HG02759 (cell line): ENCODE data around the gene GPR137B.
"Not testable (repeated sequence)": the region's sequence is repeated elsewhere in the genome, so short reads cannot be mapped to it uniquely, and the experiment has no call there.

ENCODE experiments used
- ATAC-seq: cut with Tn5 transposase; IDR thresholded peaks from one replicate; pipeline ENCODE4 v1.9.1; 2021; ENCODE audit warnings: mild to moderate bottlenecking, moderate library complexity; ENCODE audit not compliant: unreplicated experiment

Gene GPR137B

GRCh38 chr1:236186471-236186870, 44.1 kb downstream of the GPR137B start:
- ATAC-seq: not testable (repeated sequence)

DNA sequence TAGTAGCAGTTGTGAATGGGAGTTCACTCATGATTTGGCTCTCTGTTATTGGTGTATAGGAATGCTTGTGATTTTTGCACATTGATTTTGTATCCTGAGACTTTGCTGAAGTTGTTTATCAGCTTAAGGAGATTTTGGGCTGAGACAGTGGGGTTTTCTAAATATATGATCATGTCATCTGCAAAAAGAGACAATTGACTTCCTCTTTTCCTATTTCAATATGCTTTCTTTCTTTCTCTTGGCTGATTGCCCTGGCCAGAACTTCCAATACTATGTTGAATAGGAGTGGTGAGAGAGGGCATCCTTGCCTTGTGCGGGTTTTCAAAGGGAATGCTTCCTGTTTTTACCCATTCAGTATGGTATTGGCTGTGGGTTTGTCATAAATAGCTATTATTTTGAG, 45.7 kb downstream of the GPR137B start:
- not testable (repeated sequence) for ATAC-seq

GRCh38 chr1:236193184-236193583, 50.8 kb downstream of the GPR137B start:
- no peak for ATAC-seq

DNA sequence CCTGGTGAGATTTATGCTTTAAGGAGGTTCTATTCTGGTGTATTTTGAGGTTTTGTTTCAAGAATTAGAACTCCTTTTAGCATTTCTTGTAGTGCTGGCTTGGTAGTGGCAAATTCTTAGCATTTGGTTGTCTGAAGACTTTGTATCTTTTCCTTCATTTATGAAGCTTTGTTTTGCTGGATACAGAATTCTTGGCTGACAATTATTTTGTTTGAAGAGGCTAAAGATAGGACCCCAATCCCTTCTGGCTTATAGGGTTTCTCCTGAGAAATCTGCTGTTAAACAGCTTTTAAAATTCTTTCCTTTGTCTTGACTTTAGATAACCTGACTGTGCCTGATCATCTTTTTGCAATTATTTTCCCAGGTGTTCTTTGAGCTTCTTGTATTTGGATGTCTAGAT, 58.6 kb downstream of the GPR137B start:
- no peak for ATAC-seq

DNA sequence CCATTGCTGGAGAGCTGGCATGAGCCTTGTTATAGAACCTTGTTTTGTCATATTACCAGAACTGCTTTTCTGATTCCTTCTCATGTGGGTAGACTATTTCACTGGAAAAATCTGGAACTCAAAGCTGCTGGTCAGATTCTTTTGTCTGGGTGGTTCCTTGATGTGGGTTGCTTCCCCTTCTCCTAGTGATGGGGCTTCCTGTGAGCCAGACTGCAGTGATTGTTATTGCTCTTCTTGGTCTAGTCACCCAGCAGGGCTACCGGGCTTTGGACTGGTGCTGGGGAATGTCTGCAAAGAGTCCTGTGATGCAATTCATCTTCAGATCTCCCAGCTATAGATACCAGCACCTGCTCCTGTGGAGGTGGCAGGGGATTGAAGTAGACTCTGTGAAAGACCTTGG, 59.4 kb downstream of the GPR137B start:
- no peak for ATAC-seq

- no peak for ATAC-seq
These were observed 61.7 kb downstream of the GPR137B start for GRCh38 chr1:236204039-236204438.

GRCh38 chr1:236204656-236205055, 62.3 kb downstream of the GPR137B start:
- no peak for ATAC-seq

GRCh38 chr1:236206548-236206947, 64.2 kb downstream of the GPR137B start:
- no peak for ATAC-seq

DNA sequence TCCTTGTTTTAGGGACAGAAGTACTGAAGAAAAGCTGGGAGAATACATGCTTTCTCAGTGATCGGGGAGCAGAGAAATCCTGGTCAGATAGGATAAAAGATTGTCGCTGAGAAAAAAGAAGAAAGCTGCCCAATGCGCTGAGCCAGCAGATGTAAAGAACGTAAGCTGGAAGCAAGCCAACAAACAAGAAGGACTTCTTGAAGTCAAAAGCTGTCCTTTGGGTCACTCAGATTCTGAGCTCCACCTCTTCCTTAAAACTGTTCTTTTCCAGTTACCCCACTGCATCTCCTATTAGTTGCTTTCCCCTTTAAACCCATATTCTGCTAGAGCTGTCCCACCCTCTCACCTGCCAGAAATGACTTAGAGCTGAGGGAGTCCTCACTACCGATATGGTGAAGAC, 64.8 kb downstream of the GPR137B start:
- ATAC-seq: no peak

DNA sequence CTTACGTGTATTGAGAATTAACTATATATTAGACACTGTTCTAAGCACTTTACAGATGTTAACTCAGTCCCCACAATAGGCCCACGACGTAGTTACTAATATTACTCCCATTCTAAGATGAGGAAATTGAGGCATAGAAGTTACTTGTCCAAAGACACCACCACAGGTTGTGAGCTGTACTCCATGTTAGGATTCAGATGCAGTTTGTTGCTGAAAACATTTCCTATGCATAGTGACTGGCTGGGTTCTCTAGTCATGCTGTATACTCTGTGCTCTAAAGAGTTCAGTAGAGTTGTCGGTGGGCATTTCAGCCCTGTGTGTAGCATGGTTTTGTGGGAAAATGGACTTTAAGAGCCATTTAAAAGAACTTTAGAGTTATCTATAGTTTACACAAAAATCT, 65.2 kb downstream of the GPR137B start:
- ATAC-seq: no peak

DNA sequence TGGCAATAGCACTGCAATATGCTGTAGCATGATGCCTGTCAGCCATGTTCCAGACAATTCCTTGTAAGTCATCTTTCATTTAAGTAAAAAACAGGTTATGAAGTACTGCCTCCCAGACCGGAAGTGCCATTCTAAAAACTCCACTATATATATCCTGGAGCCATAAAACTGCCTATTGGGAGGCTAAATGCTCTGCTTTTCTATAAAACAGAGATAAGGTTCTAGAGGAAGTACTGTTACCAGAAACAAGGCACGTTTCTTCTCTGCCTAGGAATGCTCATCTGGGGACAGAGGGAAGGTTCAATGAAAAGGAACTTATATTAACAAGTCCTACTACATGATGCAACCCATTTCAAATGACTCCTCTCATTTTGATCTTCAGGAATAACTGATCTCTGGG, 66.8 kb downstream of the GPR137B start:
- no peak for ATAC-seq

DNA sequence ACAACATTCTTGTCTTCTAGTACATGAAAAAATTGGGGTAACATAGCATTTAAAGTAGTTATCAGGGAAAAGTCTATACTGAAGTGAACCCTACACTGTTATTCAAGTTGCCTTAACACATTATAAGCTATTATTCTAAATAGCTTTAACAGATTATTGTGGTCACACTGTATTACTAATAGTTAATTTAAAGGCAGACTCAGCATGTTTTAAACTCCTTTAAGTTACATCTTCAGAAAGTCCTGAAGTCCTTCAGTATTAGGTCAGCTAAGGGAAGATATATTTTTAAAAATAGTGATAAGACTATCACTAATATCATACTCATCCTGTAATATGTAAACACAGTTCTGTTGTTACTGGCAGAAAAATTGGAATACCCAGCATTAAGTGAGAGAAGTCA, 67.4 kb downstream of the GPR137B start:
- ATAC-seq: no peak

DNA sequence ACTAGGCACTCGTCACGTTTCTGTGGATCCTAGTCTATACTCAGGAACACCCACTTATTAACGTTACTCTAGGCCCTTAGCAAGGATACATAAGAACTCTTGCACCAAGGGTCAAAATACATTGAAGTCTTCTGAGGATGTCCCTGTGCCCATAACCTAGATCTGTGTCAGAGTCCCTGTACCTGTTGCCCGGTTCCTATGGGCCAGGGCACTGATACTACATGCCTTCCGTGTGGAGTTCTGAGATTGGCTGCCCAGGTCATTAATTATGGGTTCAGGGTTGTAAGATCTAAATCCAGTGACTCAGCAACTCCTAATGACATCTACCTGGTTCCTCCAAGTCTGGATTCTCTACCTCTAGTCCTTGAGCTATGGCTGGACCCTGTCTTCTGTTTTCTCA, 69.5 kb downstream of the GPR137B start:
- ATAC-seq: no peak

DNA sequence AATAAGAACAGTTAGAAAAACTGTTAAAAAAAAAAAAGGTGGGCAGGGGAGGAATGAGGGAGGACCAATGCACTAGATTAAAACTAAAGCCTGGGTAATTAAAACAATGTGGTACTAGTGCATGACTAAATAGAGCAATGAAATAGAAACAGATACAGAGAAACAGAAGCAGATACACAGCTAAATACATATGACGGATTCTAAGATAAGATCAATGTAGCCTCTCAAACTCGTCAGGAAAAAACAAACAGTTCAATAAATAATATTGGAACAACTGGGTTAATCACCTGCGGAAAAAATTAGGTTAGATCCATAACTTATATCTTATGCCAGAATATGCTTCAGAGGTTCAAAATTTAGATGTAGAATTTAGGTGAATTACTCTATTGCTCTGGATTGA, 71.2 kb downstream of the GPR137B start:
- ATAC-seq: no peak

- ATAC-seq: no peak
These were observed 72.4 kb downstream of the GPR137B start for GRCh38 chr1:236214761-236215160.

- ATAC-seq: no peak
These were observed 78.1 kb downstream of the GPR137B start for GRCh38 chr1:236220473-236220872.

- ATAC-seq: no peak
These were observed 80.3 kb downstream of the GPR137B start for GRCh38 chr1:236222632-236223031.

DNA sequence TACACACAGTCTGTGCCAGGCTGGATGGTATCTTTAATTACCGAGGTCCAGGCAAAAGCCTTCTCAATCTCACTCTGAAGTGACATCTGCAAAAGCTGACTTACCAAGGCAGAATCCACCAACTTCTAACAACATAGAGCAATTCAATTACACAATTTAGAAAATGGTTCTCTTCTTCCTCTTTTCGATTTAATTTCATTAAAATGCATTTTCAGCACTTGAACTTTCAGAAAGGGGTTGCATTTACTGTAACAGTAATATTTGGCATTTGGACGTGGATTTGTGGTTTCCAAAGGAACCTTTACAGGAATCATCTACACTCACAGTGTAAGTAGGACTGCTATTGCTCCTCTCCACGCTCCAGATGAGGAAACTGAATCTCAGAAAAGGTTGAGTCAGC, 86.1 kb downstream of the GPR137B start:
- no peak for ATAC-seq

DNA sequence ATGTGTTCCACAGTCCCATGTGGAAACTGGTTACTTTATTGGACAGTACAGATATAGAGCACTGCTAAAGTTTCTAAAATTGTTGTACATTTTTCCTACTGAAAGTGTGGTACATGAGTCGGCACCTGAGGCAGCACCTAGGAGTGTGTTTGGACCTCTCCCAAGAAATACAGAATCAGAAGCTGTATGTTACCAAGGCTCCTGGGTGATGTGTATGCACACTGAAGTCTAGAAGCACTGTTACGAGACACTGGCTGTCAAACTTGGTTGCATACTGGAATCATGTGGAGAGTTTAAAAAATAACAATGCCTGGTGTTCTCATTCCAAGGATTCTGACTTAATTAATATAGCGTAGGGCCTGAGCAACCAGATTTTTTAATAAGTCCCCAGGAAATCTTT, 92.8 kb downstream of the GPR137B start:
- ATAC-seq: no peak

GRCh38 chr1:236239092-236239585, 96.8 kb downstream of the GPR137B start:
- no peak for ATAC-seq

GRCh38 chr1:236240675-236241074, 98.3 kb downstream of the GPR137B start:
- ATAC-seq: no peak

- ATAC-seq: no peak
These were observed 100.2 kb downstream of the GPR137B start for GRCh38 chr1:236242568-236242967.

DNA sequence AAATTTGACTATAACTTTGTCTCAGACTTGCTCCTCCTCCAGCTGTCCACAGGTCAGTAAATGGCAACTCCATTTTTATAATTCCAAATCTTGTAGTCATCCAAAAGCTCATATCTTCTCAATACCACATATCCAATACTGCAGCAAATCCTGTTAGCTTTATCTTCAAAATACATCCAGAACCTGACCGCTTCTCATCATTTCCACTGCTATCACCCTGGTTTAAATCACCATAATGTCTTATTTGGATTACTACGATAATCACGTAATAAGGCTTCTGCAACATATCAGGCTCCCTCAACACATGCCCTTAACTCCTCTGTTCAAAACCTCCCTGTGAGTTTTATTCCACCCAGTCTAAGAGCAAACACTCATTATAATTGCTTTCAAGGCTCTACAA, 104.9 kb downstream of the GPR137B start:
- no peak for ATAC-seq

GRCh38 chr1:236251587-236251986, 109.2 kb downstream of the GPR137B start:
- ATAC-seq: no peak
